Transverse colon (tissue), 4 donors: ENCODE results near the gene FSTL1.

Experiments used
- EP300 ChIP-seq: sonication (generic); formaldehyde crosslinking; IDR thresholded peaks from one replicate; pipeline ENCODE4 v1.6.1; 2017; ENCODE audit warnings: antibody characterized with exemption, low read depth
- POLR2A ChIP-seq: fragments of 450-650 bp; IDR thresholded peaks from one replicate; pipeline ENCODE4 v1.6.1; 2016; ENCODE audit warnings: antibody characterized with exemption, mild to moderate bottlenecking, moderate library complexity
- POLR2AphosphoS5 ChIP-seq, 3 donors: sonication (generic); formaldehyde crosslinking; IDR thresholded peaks; one replicate each; pipeline ENCODE4 v1.6.1; 2016; ENCODE audit warnings: antibody characterized with exemption in 3 of 3
- TF ChIP-seq, protein P1 (sequence below), 5 experiments: fragments of 200-600 bp in 3 of 5; fragments of 450-650 bp in 2 of 5; sonication (generic) in 3 of 5; IDR thresholded peaks; 1 replicate in 2 of 5; 2 replicates in 3 of 5; pipeline ENCODE4 v1.5.1; 2016 to 2017; ENCODE audit warnings: antibody characterized with exemption in 5 of 5, inconsistent platforms in 3 of 5, mild to moderate bottlenecking in 2 of 5, moderate library complexity in 1 of 5

DNA sequence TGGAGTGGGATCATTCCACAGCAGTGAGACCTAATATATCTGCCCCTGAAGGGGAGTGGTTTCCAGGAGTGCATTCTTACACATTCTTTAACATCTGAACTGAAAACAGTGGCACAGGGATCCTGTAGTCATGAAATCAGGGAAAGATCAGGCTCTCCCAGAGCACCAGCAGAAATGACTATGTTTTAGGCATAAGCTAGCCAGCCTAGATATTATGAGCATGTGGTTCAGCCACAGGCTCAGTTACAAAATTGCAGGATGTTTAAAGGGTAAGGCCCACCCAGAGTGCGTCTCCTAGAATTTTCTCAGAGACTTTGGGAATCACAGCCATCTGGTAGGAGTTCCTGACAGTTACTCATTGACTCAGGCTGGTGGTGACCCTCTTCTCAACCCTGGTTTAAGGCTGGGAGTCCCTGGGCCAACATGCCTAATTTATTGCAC is 20.9 kb downstream of the FSTL1 start:
- TF ChIP-seq POLR2A: no peak
- TF ChIP-seq, protein P1, sequence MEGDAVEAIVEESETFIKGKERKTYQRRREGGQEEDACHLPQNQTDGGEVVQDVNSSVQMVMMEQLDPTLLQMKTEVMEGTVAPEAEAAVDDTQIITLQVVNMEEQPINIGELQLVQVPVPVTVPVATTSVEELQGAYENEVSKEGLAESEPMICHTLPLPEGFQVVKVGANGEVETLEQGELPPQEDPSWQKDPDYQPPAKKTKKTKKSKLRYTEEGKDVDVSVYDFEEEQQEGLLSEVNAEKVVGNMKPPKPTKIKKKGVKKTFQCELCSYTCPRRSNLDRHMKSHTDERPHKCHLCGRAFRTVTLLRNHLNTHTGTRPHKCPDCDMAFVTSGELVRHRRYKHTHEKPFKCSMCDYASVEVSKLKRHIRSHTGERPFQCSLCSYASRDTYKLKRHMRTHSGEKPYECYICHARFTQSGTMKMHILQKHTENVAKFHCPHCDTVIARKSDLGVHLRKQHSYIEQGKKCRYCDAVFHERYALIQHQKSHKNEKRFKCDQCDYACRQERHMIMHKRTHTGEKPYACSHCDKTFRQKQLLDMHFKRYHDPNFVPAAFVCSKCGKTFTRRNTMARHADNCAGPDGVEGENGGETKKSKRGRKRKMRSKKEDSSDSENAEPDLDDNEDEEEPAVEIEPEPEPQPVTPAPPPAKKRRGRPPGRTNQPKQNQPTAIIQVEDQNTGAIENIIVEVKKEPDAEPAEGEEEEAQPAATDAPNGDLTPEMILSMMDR (IDR thresholded peaks at IDR 0.05): no peak
- no peak for TF ChIP-seq POLR2AphosphoS5 (IDR thresholded peaks at IDR 0.05)
- TF ChIP-seq EP300: no peak
